Measurements from ENCODE around the gene SCN4A. TPM values are rescaled to one million over a fixed set of nuclear protein-coding genes. Genes with fewer than 3 reads are reported as not detected.

The SCN4A gene
- total RNA-seq, 4 donors from 2014 or later, result 0.83 TPM; not detected in 3

- H3K9me3 ChIP-seq, result no peaks in the 10 kb centered on the region
- H3K4me3 ChIP-seq, result no peak overlapping the region
- no peaks in the 10 kb centered on the region for H3K36me3 ChIP-seq
- H3K4me1 ChIP-seq, result peaks cover 0 to 14% (median 3%) of the 10 kb centered on the region in 4 donors
- no peak for TF ChIP-seq POLR2A (IDR thresholded peaks at IDR 0.05)
- TF ChIP-seq CTCF (IDR thresholded peaks at IDR 0.05), result no peak
- peak in 1 of 3 donors; percentile 44 for DNase-seq
- no peaks in the 10 kb centered on the region for H3K27me3 ChIP-seq
- H3K27ac ChIP-seq, result no peak overlapping the region
These were observed 16.3 kb upstream of the SCN4A start for GRCh38 chr17:63988741-63989621.

- Histone ChIP-seq H3K27me3 (no peaks in the 10 kb centered on the region), H3K9me3 (no peaks in the 10 kb centered on the region), H3K36me3 (no peaks in the 10 kb centered on the region), H3K27ac (no peak overlapping the region), H3K4me3 (no peak overlapping the region), H3K4me1 (peaks cover 0 to 14% (median 3%) of the 10 kb centered on the region in 4 donors)
- TF ChIP-seq CTCF (IDR thresholded peaks at IDR 0.05) (no peak), POLR2A (IDR thresholded peaks at IDR 0.05) (no peak)
- DNase-seq, result no peak
These were observed 15.4 kb upstream of the SCN4A start for GRCh38 chr17:63988127-63988478.

GRCh38 chr17:63987221-63988126 is 14.8 kb upstream of the SCN4A start:
- DNase-seq, result peak in 1 of 3 donors; percentile 37
- Histone ChIP-seq H3K36me3 (no peaks in the 10 kb centered on the region), H3K4me1 (peaks cover 0 to 14% (median 3%) of the 10 kb centered on the region in 4 donors), H3K4me3 (no peak overlapping the region), H3K9me3 (no peaks in the 10 kb centered on the region), H3K27ac (no peak overlapping the region), H3K27me3 (no peaks in the 10 kb centered on the region)
- TF ChIP-seq CTCF (IDR thresholded peaks at IDR 0.05), result no peak
- no peak for TF ChIP-seq POLR2A (IDR thresholded peaks at IDR 0.05)

GRCh38 chr17:63986821-63987220 is 14.1 kb upstream of the SCN4A start:
- Histone ChIP-seq H3K27me3 (no peaks in the 10 kb centered on the region), H3K4me1 (peaks cover 0 to 14% (median 3%) of the 10 kb centered on the region in 4 donors), H3K27ac (no peak overlapping the region), H3K4me3 (no peak overlapping the region), H3K36me3 (no peaks in the 10 kb centered on the region), H3K9me3 (peaks cover 0 to 3% (median 0%) of the 10 kb centered on the region in 4 donors)
- no peak for DNase-seq
- TF ChIP-seq CTCF (IDR thresholded peaks at IDR 0.05), result no peak
- no peak for TF ChIP-seq POLR2A (IDR thresholded peaks at IDR 0.05)

GRCh38 chr17:63985387-63986140 is 12.8 kb upstream of the SCN4A start:
- Histone ChIP-seq H3K9me3 (peaks cover 0 to 3% (median 2%) of the 10 kb centered on the region in 4 donors), H3K27me3 (no peaks in the 10 kb centered on the region), H3K4me1 (peaks cover 0 to 11% (median 2%) of the 10 kb centered on the region in 4 donors), H3K4me3 (no peak overlapping the region), H3K27ac (peak overlapping the region in 3 of 4 donors; percentile 18 to 64 (median 23)), H3K36me3 (no peaks in the 10 kb centered on the region)
- DNase-seq, result no peak
- no peak for TF ChIP-seq CTCF (IDR thresholded peaks at IDR 0.05)
- no peak for TF ChIP-seq POLR2A (IDR thresholded peaks at IDR 0.05)

All from Peyer's patch (tissue), 4 donors.